ENCODE measurements around the gene VEZF1.

The VEZF1 gene

DNA sequence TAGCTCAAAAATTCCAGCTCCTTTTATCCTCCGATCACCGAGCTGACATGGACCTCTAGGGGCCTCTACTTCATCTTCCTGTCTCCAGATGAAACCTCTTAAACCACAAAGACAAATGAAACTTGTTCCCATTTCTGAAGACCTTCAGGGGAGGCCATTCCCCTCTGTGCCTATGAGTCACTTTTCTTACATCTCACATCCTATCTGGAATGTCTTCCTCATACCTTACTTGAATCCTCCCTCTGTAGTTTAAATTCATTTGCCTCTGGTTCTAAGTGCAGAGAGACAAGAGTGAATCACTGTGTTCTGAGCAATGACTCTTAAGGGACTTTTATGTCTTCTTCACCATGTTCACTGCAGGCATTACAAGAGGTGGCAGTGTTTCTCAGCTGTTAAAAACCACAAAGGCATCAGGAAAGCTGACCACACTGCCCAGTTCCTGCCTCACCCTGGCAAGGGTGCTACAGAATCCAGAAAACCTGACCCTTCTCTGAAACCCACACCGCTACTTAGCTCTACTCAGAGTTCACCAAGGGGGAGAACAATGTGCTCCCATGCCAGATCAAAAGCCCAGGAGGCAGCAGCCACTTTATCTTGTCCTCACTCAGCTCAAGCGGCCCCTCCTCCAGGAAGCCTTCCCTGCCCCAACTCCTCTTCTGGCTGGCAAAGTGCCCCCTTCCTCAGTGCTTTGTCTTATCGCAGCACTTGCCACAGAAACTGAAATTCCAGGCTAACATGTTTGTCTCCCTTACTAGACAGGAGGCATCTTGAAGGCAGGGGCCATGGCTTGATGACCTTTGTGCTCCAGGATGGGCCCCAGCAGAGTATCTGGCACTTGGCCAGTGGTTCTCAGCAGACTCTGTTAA lies 39.3 kb downstream of the VEZF1 start:
- peak overlapping the region; percentile 56 for H3K27ac Mint-ChIP-seq (ENCODE audit: low read depth)
- no peak for DNase-seq (ENCODE audit: low spot score in 2 of 2)
- no peaks in the 10 kb centered on the region for H3K27me3 Mint-ChIP-seq

DNA sequence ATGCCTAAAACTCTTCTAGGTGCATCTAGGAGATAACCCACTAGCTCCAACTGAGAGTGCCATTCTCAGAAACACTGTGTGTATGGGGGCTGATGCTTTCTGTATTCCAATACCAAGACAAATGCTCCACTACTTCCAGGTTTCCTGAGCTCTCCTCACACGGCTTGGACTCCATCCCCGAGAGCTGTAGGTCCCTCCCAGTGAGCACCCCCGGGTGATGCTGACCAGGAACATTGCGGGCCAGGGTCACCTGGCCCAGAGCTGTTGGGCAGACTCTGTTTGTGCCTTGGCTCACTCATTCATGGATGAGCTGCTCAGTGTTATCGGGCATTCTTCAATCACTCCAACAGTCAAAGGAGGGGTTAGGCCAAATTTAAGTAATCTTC lies 39.9 kb downstream of the VEZF1 start:
- no peaks in the 10 kb centered on the region for H3K9me3 Mint-ChIP-seq
- DNase-seq (ENCODE audit: low spot score in 2 of 2) (no peak), ATAC-seq (replicated peaks; ENCODE audit: extremely low read depth, poor library complexity, severe bottlenecking) (no peak)
- peak overlapping the region; percentile 23 for H3K4me3 Mint-ChIP-seq
- peaks cover 30% of the 10 kb centered on the region for H3K4me1 Mint-ChIP-seq
- no peaks in the 10 kb centered on the region for H3K27me3 Mint-ChIP-seq
- no peak overlapping the region for H3K27ac Mint-ChIP-seq (ENCODE audit: low read depth)
- no peaks in the 10 kb centered on the region for H3K36me3 Mint-ChIP-seq (ENCODE audit: insufficient read depth)

More for the DNA sequence above, 39.3 kb downstream of the VEZF1 start:
- Mint-ChIP-seq H3K9me3 (no peaks in the 10 kb centered on the region), H3K4me1 (peaks cover 30% of the 10 kb centered on the region), H3K36me3 (ENCODE audit: insufficient read depth) (no peaks in the 10 kb centered on the region), H3K4me3 (peak overlapping the region; percentile 23)
- ATAC-seq (replicated peaks; ENCODE audit: extremely low read depth, poor library complexity, severe bottlenecking): no peak

DNA sequence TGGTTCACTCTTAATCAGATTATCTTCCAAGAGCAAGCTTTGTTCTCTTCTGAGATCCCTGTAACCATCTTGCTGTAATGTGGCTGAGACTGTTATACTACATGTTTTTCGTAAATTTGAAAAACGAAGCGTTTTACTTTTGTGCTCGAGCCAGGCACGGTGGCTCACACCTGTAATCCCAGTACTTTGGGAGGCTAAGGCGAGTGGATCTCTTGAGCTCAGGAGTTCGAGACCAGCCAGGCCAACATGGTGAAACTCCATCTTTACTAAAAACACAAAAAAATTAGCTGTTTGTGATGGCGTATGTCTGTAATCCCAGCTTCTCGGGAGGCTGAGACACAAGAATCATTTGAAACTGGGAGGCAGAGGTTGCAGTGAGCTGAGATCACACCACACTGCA lies 40.7 kb downstream of the VEZF1 start:
- Mint-ChIP-seq H3K36me3 (ENCODE audit: insufficient read depth) (no peaks in the 10 kb centered on the region), H3K4me1 (peaks cover 30% of the 10 kb centered on the region), H3K9me3 (no peaks in the 10 kb centered on the region), H3K27ac (ENCODE audit: low read depth) (peak overlapping the region; percentile 61), H3K27me3 (no peaks in the 10 kb centered on the region), H3K4me3 (peak overlapping the region; percentile 83)
- no peak for DNase-seq (ENCODE audit: low spot score in 2 of 2)
- no peak for ATAC-seq (replicated peaks; ENCODE audit: extremely low read depth, poor library complexity, severe bottlenecking)

DNA sequence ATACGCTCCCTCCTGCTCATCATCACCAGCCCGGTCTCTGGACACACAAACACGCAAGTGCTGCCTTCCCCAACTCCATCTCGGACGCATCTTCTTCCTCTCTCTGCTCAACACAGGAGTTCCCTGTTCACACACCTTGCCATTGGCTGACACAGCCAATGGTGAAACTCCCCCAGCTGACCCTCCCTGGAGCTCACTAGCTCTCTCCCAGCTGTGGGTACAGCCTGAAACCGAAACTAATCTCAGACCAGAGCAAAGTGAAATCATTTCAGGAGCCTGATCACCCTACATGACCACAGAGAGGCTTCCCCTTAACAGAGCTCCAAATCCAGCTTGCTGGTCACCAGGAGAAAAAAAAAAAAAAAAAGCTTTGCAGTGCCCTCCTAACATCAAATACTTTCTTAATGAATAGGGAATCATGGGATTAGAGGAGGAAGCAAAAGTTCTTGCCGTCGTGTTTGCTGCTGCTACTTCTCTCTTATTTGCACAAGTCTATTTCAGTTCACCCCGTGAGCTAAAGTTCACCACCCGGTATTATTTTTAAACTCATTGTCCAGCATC lies 41.2 kb downstream of the VEZF1 start:
- DNase-seq (ENCODE audit: low spot score in 2 of 2): no peak
- Mint-ChIP-seq H3K4me3 (peak overlapping the region; percentile 83), H3K27me3 (no peaks in the 10 kb centered on the region), H3K36me3 (ENCODE audit: insufficient read depth) (no peaks in the 10 kb centered on the region), H3K27ac (ENCODE audit: low read depth) (peak overlapping the region; percentile 61), H3K9me3 (no peaks in the 10 kb centered on the region), H3K4me1 (peaks cover 30% of the 10 kb centered on the region)
- peak; percentile 81 for ATAC-seq (replicated peaks; ENCODE audit: extremely low read depth, poor library complexity, severe bottlenecking)

DNA sequence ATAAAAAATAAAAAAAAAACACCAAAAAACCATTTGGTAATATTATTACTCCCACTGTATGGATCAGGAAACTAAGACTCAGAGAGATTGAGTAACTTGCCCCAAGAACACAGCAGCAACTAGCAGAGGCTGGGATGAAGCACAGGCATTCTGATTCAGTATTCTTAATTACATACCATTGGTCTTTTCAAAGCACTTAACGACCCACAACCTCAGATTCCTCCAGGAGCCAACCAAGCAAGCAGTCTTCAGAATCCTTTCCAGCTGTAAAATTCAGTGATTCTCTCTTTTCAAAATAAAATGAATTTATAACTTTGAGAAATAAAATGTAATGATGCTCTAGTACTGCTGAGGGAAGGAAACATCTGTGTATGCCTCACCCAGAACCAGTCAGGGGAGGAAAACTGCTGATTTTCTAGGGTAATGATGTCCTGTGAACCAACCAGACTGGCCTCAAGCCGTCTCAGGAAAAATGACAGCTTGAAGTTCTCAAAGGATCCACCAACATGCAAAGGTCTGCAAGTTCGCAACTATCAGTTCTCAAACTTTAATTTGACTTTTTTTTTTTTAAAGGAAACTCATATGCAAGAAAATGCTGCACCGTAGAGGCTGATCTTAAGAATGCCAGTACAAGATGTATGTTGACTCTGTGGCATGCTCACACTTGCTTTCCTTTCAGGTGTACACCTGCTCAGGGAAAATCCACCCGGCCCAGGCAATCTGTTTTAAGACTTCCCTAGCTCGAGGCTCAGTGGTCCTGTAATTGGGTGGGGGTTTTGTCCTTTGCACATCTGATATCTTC lies 41.9 kb downstream of the VEZF1 start:
- peaks cover 29% of the 10 kb centered on the region for H3K4me1 Mint-ChIP-seq

DNA sequence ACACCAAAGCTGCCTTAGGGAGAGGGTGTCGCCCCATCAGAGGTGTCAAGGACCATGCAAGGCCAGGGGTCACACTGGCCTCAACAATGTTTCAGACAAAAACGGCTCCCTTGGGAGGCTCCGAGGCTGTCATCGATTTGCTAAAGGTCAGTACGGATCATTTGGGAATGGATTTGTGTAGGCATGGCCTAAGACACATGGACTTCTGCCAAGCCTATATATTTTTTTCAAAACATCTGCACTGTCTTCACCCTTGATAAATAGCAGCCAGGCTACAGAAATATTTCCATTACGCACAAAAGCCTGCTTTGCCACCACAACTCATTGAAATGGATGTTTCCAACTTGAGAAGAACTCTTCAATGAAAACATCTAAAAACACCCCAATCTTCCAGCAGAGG lies 43.1 kb downstream of the VEZF1 start:
- DNase-seq (ENCODE audit: low spot score in 2 of 2) (no peak), ATAC-seq (replicated peaks; ENCODE audit: extremely low read depth, poor library complexity, severe bottlenecking) (no peak)
- Mint-ChIP-seq H3K4me1 (peaks cover 25% of the 10 kb centered on the region), H3K9me3 (no peaks in the 10 kb centered on the region), H3K36me3 (ENCODE audit: insufficient read depth) (no peaks in the 10 kb centered on the region), H3K4me3 (no peak overlapping the region), H3K27me3 (peaks cover 16% of the 10 kb centered on the region), H3K27ac (ENCODE audit: low read depth) (no peak overlapping the region)

More for the DNA sequence above, 41.9 kb downstream of the VEZF1 start:
- Mint-ChIP-seq H3K4me3 (peak overlapping the region; percentile 83), H3K27ac (ENCODE audit: low read depth) (peak overlapping the region; percentile 61), H3K9me3 (no peaks in the 10 kb centered on the region), H3K36me3 (ENCODE audit: insufficient read depth) (no peaks in the 10 kb centered on the region), H3K27me3 (peaks cover 3% of the 10 kb centered on the region)
- peak; percentile 41 for ATAC-seq (replicated peaks; ENCODE audit: extremely low read depth, poor library complexity, severe bottlenecking)
- DNase-seq (ENCODE audit: low spot score in 2 of 2): no peak

DNA sequence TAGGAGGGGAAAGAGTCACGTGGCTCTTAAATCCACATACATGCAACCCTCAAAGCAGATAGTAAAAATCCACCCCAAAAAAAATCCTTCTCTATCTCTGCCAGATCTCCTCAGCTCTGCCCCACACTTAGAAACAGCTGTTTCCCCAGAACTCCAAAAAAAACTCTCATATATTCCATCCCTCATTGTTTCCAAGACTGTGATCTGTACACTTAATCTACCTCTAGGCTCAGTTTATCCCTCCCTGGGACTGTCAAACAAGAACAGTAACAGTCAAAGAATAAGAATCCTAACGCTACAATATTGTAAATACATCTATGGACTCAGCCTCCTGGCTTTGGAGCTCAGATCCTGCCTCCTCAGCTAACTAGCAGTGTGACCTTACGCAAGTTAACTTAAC lies 44.4 kb downstream of the VEZF1 start:
- Mint-ChIP-seq H3K4me3 (no peak overlapping the region), H3K27me3 (peaks cover 23% of the 10 kb centered on the region), H3K9me3 (no peaks in the 10 kb centered on the region), H3K36me3 (ENCODE audit: insufficient read depth) (no peaks in the 10 kb centered on the region), H3K27ac (ENCODE audit: low read depth) (no peak overlapping the region), H3K4me1 (peaks cover 24% of the 10 kb centered on the region)
- DNase-seq (ENCODE audit: low spot score in 2 of 2) (no peak), ATAC-seq (replicated peaks; ENCODE audit: extremely low read depth, poor library complexity, severe bottlenecking) (no peak)

DNA sequence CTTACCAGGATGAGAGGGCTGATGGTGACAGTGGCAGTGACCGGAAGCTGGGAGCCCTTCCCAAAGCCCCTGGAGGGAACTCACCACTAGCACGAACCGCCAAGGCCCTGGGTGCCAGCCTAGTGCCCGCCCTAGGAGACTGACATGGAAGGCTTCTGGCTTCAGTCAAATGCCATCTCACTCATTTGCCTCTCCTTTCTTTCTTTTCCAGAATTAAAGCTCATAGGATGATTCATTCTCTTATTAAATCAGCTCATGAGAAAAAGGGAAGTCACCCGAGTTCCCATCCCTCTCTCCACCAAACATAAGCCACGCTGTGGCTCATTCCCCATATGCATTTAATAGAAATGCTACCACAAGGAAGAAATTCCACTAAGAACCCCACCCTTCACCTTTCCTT lies 44.9 kb downstream of the VEZF1 start:
- H3K4me1 Mint-ChIP-seq: peaks cover 19% of the 10 kb centered on the region

DNA sequence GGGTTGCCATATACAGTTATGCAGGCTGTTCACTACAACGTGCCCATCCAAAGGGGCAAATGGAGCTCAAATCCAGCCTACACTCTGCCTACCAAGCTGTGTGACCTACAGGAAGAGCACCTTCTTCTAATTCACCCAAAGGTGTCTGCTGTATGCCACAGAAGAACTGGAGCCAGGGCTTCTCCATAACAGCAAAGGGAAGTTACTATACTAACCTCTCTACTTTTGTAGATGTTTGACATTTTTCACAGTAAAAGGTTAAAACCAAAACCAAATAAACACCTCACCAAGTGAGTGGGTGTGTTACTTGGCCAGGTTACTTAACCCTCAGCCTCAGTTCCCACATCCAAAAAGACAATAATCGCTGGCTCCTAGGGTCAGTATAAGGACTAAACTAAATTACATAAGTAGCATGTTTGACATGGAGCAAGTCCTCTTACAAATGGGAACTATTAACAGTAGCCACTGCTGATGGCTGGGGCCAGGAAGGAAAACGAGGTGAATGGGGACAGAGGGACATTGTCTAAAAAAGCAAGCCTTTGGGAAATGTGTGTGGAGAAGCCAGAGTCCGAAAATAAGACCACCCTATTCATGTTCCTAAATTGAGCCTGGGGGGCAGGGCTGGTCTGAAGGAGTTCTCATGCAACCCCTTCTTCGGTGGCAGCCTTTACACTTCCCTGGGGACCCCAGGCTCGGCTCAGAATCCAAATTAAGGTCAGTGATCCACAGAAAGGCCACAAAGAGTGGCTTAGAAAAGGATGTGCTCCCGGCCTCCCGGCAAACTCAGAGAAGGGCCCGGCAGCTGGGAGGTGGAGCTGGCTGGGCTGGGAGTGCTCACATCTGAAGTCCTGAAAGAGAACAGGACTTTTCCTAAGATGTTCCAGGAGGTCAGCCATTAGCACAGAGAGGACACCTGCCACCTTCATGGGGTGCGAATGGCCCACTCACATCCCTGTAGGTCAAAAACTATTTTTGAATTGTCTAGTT lies 46.4 kb downstream of the VEZF1 start:
- H3K27ac Mint-ChIP-seq (ENCODE audit: low read depth): no peak overlapping the region
- H3K9me3 Mint-ChIP-seq: no peaks in the 10 kb centered on the region
- DNase-seq (ENCODE audit: low spot score in 2 of 2) (no peak), ATAC-seq (replicated peaks; ENCODE audit: extremely low read depth, poor library complexity, severe bottlenecking) (no peak)
- H3K36me3 Mint-ChIP-seq (ENCODE audit: insufficient read depth): no peaks in the 10 kb centered on the region
- H3K27me3 Mint-ChIP-seq: peaks cover 23% of the 10 kb centered on the region
- no peak overlapping the region for H3K4me3 Mint-ChIP-seq
- H3K4me1 Mint-ChIP-seq: peaks cover 12% of the 10 kb centered on the region

More for the DNA sequence above, 44.9 kb downstream of the VEZF1 start:
- no peaks in the 10 kb centered on the region for H3K36me3 Mint-ChIP-seq (ENCODE audit: insufficient read depth)
- no peak overlapping the region for H3K4me3 Mint-ChIP-seq
- H3K27ac Mint-ChIP-seq (ENCODE audit: low read depth): no peak overlapping the region
- DNase-seq (ENCODE audit: low spot score in 2 of 2): no peak
- H3K27me3 Mint-ChIP-seq: peaks cover 23% of the 10 kb centered on the region
- H3K9me3 Mint-ChIP-seq: no peaks in the 10 kb centered on the region
- no peak for ATAC-seq (replicated peaks; ENCODE audit: extremely low read depth, poor library complexity, severe bottlenecking)

DNA sequence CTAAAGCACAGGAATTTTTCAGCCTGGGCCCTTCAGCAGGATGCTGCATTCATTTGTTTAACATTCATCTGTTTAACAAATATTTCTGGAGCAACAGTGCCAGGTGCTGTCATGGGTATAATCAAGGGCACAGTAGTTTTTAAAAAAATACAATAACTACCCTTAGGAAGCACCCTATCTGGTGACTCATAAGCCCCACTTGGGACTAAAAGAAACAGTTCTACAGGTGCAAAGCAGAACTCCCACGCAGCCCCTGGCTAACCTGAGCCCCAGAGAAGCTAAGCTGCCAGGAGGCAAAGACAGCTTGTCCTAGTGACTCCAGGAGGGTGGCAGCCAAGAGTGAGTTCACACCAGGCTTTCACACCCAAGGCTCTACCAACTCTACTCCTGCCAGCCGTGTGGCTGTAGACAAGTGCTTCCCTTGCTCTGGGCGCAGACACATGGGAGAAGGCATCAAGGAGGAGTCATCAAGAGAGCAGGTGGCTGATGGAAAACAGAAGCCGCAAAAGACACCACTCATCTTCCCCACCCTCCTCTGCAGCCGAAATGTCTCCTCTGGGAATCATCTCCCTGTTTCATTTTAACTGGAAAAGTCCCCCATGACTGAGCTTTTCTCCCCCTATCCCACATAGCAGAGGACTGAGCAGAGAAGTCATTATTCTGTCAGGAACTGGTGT lies 47.3 kb downstream of the VEZF1 start:
- Mint-ChIP-seq H3K4me1 (peaks cover 9% of the 10 kb centered on the region), H3K9me3 (no peaks in the 10 kb centered on the region), H3K36me3 (ENCODE audit: insufficient read depth) (no peaks in the 10 kb centered on the region), H3K27me3 (peaks cover 23% of the 10 kb centered on the region), H3K4me3 (no peak overlapping the region), H3K27ac (ENCODE audit: low read depth) (no peak overlapping the region)
- DNase-seq (ENCODE audit: low spot score in 2 of 2) (no peak), ATAC-seq (replicated peaks; ENCODE audit: extremely low read depth, poor library complexity, severe bottlenecking) (no peak)

DNA sequence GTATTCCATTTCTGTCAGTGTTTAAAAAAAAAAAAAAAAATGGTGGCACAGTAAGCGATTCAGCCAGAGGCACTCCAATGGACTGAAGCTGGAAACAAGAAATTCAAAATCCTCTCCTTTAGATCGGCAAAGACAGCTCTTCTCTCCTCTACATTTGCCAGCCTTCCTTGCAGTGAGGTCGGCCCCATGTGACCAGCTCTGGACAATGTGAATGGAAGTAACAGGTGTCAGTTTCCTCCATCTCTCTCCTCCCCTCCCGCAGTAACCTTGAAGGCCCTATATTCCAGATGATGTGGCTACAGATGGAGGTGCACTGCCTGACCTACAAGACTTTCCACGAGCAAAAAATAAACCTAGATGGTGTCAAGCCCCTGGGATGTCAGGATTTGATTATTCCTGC lies 47.8 kb downstream of the VEZF1 start:
- Mint-ChIP-seq H3K36me3 (ENCODE audit: insufficient read depth) (no peaks in the 10 kb centered on the region), H3K27me3 (peaks cover 23% of the 10 kb centered on the region), H3K27ac (ENCODE audit: low read depth) (no peak overlapping the region), H3K4me3 (no peak overlapping the region), H3K9me3 (no peaks in the 10 kb centered on the region), H3K4me1 (peaks cover 9% of the 10 kb centered on the region)
- ATAC-seq (replicated peaks; ENCODE audit: extremely low read depth, poor library complexity, severe bottlenecking) (no peak), DNase-seq (ENCODE audit: low spot score in 2 of 2) (no peak)

Measured in central memory CD8-positive, alpha-beta T cell (primary cell).